Stomach (tissue), 9 donors: Measurements from ENCODE around the gene BICDL1. TPM values are rescaled to one million over a fixed set of nuclear protein-coding genes. Genes with fewer than 3 reads are reported as not detected.

Experiments
- DNase-seq, 2 donors: peaks; one replicate each; pipeline versions ENCODE4 v3.0.0 to v3.0.0-alpha.2; 2013 to 2019
- H3K27ac ChIP-seq, 5 donors: fragments of 200-600 bp in 4 of 5; sonication (generic) in 4 of 5; one replicate each; pipeline ENCODE4 v1.5.1; 2013 to 2019; ENCODE audit warnings: mild to moderate bottlenecking in 1 of 5, moderate library complexity in 1 of 5
- H3K27me3 ChIP-seq, 3 donors: fragments of 200-600 bp; sonication (generic); one replicate each; pipeline ENCODE4 v1.5.1; 2017 to 2019; ENCODE audit warnings: mixed run types in 1 of 3
- H3K36me3 ChIP-seq, 4 donors: fragments of 200-600 bp; sonication (generic); 1 replicate in 3 of 4; 2 replicates in 1 of 4; pipeline ENCODE4 v1.5.1; 2016 to 2019
- H3K4me1 ChIP-seq, 4 donors: fragments of 200-600 bp; sonication (generic); one replicate each; pipeline ENCODE4 v1.5.1; 2016 to 2019
- H3K4me3 ChIP-seq, 4 donors: fragments of 200-600 bp; sonication (generic) in 3 of 4; one replicate each; pipeline ENCODE4 v1.5.1; 2016 to 2019; ENCODE audit warnings: mild to moderate bottlenecking in 1 of 4
- H3K9me3 ChIP-seq, 4 donors: fragments of 200-600 bp; sonication (generic); one replicate each; pipeline ENCODE4 v1.5.1; 2016 to 2019
- CTCF ChIP-seq, 7 experiments: fragments of 450-650 bp in 4 of 7; fragments of 200-600 bp in 3 of 7; sonication (generic) in 3 of 7; IDR thresholded peaks; one replicate each; pipeline ENCODE4 v1.5.1; 2016 to 2019; ENCODE audit warnings: antibody characterized with exemption in 7 of 7, control low read depth in 2 of 7, mild to moderate bottlenecking in 1 of 7
- EP300 ChIP-seq: sonication (generic); formaldehyde crosslinking; IDR thresholded peaks from one replicate; pipeline ENCODE4 v1.6.1; 2017; ENCODE audit warnings: antibody characterized with exemption
- POLR2A ChIP-seq, 4 donors: fragments of 450-650 bp; IDR thresholded peaks; one replicate each; pipeline ENCODE4 v1.6.1; 2016; ENCODE audit warnings: antibody characterized with exemption in 4 of 4, control low read depth in 2 of 4, mild to moderate bottlenecking in 1 of 4, moderate library complexity in 1 of 4
- POLR2AphosphoS5 ChIP-seq, 3 donors: sonication (generic); formaldehyde crosslinking; IDR thresholded peaks; one replicate each; pipeline ENCODE4 v1.6.1; 2016; ENCODE audit warnings: antibody characterized with exemption in 3 of 3
- WGBS, 5 donors: extraction: QIAGEN DNeasy Blood & Tissue Kit in 3 of 5; methylation state at CpG; one replicate each; pipeline versions ENCODE4 v1.1.5 to v1.1.7; 2013 to 2018; 5-methylcytosine and 5-hydroxymethylcytosine counted together
- intact Hi-C: fragments of 100-400 bp; cut with DNase I; formaldehyde crosslinking; loops from one replicate; pipeline ENCODE4 v1.15.1; 2023; ENCODE audit warnings: low total_unique reads
- polyA plus RNA-seq, 3 donors: library from polyadenylated mRNA; stranded (reverse); fragments of 200-250 nt; gene quantifications; one replicate each; pipeline ENCODE4 v1.2.3, GENCODE V29; 2013
- total RNA-seq, 5 donors: library from RNA; depleted of rRNA; stranded (reverse); fragments of >200 nt; gene quantifications; one replicate each; pipeline versions ENCODE4 v1.1.0 to v1.2.3, GENCODE V29; 2014 to 2016
- donor health status: healthy with polysubstance abuse.
- donor health status: Bipolar disorder and iron deficiency.
- donor health status: healthy.

Gene BICDL1
- total and polyA plus RNA-seq, 8 donors, result 8.6 to 68.7 (median 25.4) TPM

- intact Hi-C loops, result no loop called here
- no peak overlapping the region for H3K27ac ChIP-seq
- WGBS, 5 donors, result 90 to 96% (median 91%) methylated on average over 6 of the region's 6 CpGs
- H3K36me3 ChIP-seq, result peaks cover 0 to 10% (median 4%) of the 10 kb centered on the region in 4 donors
- no peak for TF ChIP-seq POLR2AphosphoS5 (IDR thresholded peaks at IDR 0.05)
- no peak for TF ChIP-seq CTCF (IDR thresholded peaks at IDR 0.05)
- TF ChIP-seq EP300, result no peak
- TF ChIP-seq POLR2A (IDR thresholded peaks at IDR 0.05), result no peak
- no peaks in the 10 kb centered on the region for H3K27me3 ChIP-seq
- no peak for DNase-seq
- no peaks in the 10 kb centered on the region for H3K9me3 ChIP-seq
- peaks cover 0 to 12% (median 0%) of the 10 kb centered on the region in 4 donors for H3K4me1 ChIP-seq
- H3K4me3 ChIP-seq, result no peak overlapping the region
Observed at GRCh38 chr12:120077260-120077659, 88.2 kb downstream of the BICDL1 start.

- H3K4me1 ChIP-seq, result peaks cover 0 to 12% (median 0%) of the 10 kb centered on the region in 4 donors
Observed at GRCh38 chr12:120078868-120079267, 89.8 kb downstream of the BICDL1 start.

GRCh38 chr12:120079411-120080400 lies 90.7 kb downstream of the BICDL1 start:
- Histone ChIP-seq H3K36me3 (peaks cover 0 to under 1% (median 0%) of the 10 kb centered on the region in 4 donors), H3K4me1 (peaks cover 0 to 12% (median 0%) of the 10 kb centered on the region in 4 donors), H3K9me3 (no peaks in the 10 kb centered on the region), H3K4me3 (no peak overlapping the region), H3K27me3 (no peaks in the 10 kb centered on the region), H3K27ac (peak overlapping the region; percentile 44 to 76 (median 66))
- intact Hi-C loops, result no loop called here
- WGBS, 5 donors, result 49 to 60% (median 53%) methylated on average over 9 of the region's 9 CpGs
- TF ChIP-seq EP300 (no peak), POLR2AphosphoS5 (IDR thresholded peaks at IDR 0.05) (peak in 2 of 3 donors; percentile 17 to 25), CTCF (IDR thresholded peaks at IDR 0.05) (no peak)
- DNase-seq, result peak in 1 of 2 donors; percentile 51

More at GRCh38 chr12:120078868-120079267, 89.8 kb downstream of the BICDL1 start:
- Histone ChIP-seq H3K9me3 (no peaks in the 10 kb centered on the region), H3K36me3 (peaks cover 0 to 4% (median 0%) of the 10 kb centered on the region in 4 donors), H3K27me3 (no peaks in the 10 kb centered on the region), H3K27ac (peak overlapping the region in 4 of 5 donors; percentile 44 to 71 (median 59)), H3K4me3 (no peak overlapping the region)
- TF ChIP-seq EP300, result no peak
- TF ChIP-seq CTCF (IDR thresholded peaks at IDR 0.05), result no peak
- no peak for TF ChIP-seq POLR2AphosphoS5 (IDR thresholded peaks at IDR 0.05)
- TF ChIP-seq POLR2A (IDR thresholded peaks at IDR 0.05), result no peak
- intact Hi-C loops, result no loop called here
- WGBS, 5 donors, result 44 to 67% (median 59%) methylated on average over 5 of the region's 5 CpGs
- no peak for DNase-seq

GRCh38 chr12:120081641-120082040 lies 92.6 kb downstream of the BICDL1 start:
- DNase-seq, result no peak
- no peak overlapping the region for H3K4me3 ChIP-seq
- peaks cover 0 to 19% (median 4%) of the 10 kb centered on the region in 4 donors for H3K4me1 ChIP-seq
- no peak overlapping the region for H3K27ac ChIP-seq
- 89 to 98% (median 94%) methylated on average over 2 of the region's 2 CpGs for WGBS, 5 donors
- H3K27me3 ChIP-seq, result no peaks in the 10 kb centered on the region
- no peaks in the 10 kb centered on the region for H3K9me3 ChIP-seq
- no peaks in the 10 kb centered on the region for H3K36me3 ChIP-seq
- intact Hi-C loops, result no loop called here
- TF ChIP-seq POLR2A (IDR thresholded peaks at IDR 0.05), result no peak
- no peak for TF ChIP-seq EP300
- TF ChIP-seq POLR2AphosphoS5 (IDR thresholded peaks at IDR 0.05), result no peak
- no peak for TF ChIP-seq CTCF (IDR thresholded peaks at IDR 0.05)
